HG02610 (cell line): Measurements from ENCODE around the gene SKIC2.

Experiments
- ATAC-seq: cut with Tn5 transposase; IDR thresholded peaks from one replicate; pipeline ENCODE4 v1.9.1; 2021; ENCODE audit warnings: mild to moderate bottlenecking, moderate library complexity; ENCODE audit not compliant: unreplicated experiment

Gene SKIC2

DNA sequence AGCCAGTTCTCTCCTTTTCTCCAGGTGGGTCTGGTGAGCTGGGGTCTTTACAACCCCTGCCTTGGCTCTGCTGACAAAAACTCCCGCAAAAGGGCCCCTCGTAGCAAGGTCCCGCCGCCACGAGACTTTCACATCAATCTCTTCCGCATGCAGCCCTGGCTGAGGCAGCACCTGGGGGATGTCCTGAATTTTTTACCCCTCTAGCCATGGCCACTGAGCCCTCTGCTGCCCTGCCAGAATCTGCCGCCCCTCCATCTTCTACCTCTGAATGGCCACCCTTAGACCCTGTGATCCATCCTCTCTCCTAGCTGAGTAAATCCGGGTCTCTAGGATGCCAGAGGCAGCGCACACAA is 13.8 kb upstream of the SKIC2 start:
- ATAC-seq, result no peak

DNA sequence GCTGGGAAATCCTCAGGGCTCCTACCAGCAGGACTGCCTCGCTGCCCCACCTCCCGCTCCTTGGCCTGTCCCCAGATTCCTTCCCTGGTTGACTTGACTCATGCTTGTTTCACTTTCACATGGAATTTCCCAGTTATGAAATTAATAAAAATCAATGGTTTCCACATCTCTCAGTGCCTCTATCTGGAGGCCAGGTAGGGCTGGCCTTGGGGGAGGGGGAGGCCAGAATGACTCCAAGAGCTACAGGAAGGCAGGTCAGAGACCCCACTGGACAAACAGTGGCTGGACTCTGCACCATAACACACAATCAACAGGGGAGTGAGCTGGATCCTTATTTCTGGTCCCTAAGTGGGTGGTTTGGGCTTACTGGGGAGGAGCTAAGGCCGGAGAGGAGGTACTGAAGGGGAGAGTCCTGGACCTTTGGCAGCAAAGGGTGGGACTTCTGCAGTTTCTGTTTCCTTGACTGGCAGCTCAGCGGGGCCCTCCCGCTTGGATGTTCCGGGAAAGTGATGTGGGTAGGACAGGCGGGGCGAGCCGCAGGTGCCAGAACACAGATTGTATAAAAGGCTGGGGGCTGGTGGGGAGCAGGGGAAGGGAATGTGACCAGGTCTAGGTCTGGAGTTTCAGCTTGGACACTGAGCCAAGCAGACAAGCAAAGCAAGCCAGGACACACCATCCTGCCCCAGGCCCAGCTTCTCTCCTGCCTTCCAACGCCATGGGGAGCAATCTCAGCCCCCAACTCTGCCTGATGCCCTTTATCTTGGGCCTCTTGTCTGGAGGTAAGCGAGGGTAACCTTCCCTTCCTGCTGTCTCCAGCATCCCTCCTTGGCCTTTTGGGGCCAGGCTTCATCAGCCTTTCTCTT is 13.2 kb upstream of the SKIC2 start, which contains the start of gene CFB:
Gene CFB (plus strand): TSS at position 589 of the 863 bp plus-strand sequence. CDS start 127 bp downstream, at position 716.
- ATAC-seq, result no peak

DNA sequence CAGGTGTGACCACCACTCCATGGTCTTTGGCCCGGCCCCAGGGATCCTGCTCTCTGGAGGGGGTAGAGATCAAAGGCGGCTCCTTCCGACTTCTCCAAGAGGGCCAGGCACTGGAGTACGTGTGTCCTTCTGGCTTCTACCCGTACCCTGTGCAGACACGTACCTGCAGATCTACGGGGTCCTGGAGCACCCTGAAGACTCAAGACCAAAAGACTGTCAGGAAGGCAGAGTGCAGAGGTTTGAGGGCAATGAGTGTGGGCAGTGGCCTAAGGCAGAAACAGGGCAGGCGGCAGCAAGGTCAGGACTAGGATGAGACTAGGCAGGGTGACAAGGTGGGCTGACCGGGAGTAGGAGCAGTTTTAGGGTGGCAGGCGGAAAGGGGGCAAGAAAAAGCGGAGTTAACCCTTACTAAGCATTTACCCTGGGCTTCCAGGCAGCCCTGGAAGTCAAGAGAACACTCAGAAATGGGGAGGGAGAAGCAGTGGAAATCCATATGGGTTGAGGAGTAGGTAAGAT is 12.5 kb upstream of the SKIC2 start:
- ATAC-seq, result no peak

DNA sequence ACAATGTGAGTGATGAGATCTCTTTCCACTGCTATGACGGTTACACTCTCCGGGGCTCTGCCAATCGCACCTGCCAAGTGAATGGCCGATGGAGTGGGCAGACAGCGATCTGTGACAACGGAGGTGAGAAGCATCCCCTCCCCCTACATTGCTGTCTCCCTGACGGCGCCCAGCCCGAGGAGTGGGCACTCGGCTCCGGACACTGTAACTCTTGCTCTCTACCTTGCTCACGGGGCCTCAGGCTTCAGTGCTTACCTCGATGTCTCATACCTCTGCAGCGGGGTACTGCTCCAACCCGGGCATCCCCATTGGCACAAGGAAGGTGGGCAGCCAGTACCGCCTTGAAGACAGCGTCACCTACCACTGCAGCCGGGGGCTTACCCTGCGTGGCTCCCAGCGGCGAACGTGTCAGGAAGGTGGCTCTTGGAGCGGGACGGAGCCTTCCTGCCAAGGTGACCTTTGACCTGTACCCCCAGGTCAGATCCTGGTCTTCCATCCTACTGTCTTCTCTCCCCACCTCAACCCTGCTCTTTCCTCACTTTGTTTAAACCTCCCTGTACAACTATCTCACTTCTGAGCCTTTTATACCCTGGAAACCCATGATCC is 11.8 kb upstream of the SKIC2 start:
- ATAC-seq, result no peak

DNA sequence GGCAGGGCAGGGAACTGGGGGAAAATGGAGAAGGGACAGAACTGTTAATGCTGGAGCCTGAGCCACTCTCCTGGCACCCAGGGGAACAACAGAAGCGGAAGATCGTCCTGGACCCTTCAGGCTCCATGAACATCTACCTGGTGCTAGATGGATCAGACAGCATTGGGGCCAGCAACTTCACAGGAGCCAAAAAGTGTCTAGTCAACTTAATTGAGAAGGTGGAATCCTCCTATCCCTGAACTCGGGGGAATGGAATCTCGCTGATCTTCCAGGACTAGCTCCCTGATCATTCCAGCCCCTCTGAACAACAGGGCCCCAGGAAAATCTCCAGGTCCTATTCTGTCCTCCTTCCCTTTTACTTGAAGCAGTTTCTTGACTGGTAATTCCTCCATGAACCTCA is 11.1 kb upstream of the SKIC2 start:
- no peak for ATAC-seq

DNA sequence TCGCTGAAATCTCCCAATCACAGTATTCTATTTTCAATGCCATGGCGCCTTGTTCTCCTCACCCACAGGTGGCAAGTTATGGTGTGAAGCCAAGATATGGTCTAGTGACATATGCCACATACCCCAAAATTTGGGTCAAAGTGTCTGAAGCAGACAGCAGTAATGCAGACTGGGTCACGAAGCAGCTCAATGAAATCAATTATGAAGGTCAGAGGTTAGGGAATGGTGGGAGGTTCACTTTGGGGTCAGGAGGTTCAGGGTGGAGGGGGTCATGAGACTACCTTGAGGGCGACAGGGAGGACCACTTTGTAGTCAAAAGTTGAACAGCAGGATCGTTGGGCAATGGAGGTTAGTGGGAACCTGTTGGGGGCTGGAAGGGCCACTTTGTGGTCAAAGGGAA is 10.7 kb upstream of the SKIC2 start:
- no peak for ATAC-seq

DNA sequence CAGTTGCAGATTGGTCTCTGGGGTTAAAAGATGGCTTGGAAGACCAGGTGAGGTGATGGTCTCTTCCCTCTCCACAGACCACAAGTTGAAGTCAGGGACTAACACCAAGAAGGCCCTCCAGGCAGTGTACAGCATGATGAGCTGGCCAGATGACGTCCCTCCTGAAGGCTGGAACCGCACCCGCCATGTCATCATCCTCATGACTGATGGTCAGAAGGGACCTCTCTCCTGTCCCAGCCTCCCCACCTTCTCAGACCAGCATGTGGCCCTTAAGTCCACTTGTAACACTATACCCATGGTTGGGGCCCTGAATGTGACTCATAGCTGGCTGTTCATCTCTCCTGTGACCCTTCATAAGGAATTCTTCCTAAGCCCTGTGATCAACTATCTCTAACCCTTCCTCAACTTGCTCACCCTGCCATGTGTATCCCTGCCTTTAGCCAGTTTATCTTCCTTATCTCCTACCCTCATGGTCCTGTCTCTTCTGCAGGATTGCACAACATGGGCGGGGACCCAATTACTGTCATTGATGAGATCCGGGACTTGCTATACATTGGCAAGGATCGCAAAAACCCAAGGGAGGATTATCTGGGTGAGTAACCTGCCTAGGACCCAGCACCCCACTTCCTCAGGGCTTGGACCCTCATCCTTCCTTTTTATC is 10.1 kb upstream of the SKIC2 start:
- no peak for ATAC-seq

DNA sequence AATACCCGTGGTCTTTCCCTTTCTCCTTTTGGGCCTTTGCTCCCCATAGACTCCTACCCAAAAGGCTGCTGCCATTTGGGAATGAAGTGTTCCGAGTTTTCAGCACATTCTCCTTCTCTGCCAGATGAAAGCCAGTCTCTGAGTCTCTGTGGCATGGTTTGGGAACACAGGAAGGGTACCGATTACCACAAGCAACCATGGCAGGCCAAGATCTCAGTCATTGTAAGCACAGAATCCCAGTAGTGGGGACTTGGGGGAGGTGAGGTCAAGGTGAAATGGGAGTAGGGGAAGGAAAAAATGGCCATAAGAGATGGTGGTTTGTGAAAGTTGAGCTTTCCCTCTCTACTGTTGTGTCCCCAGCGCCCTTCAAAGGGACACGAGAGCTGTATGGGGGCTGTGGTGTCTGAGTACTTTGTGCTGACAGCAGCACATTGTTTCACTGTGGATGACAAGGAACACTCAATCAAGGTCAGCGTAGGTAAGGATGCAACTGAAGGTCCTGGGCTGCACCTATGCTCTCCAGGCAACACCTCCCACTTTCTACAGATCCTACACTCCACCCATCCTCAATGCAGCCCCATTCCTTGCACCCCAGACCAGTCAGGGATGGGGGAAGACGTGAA is 8.9 kb upstream of the SKIC2 start:
- ATAC-seq, result no peak

DNA sequence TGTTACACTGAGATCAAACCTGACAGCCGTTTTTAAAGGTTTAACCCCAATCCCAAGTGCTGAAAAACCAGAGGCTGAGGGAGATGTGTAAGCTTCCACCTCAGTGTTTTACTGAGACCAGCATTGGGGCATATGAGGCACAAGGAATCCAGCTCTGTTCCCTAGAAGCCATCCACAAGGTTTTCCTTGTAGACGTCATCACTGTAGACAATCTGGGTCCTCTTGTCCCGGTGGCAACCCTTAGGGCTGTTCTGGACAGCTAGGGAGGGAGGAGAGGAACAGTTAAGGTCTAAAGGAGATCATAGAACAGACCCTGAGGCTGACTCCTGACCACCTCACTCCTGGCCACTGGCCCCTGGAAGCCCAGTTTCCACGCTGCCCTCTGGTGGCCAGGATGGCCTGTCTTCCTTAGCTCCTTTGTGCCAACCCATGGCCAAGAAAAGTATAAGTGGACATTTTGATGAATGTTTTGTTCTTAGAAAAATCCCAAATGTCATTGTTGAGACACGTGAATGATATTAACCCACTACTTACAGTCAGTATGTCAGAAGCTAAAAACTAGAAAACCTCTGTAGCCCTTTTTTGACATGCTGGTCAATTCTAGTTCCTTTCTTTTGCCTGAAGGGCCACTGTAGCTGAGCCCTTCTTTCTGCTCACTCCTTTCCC is 6.7 kb upstream of the SKIC2 start:
- no peak for ATAC-seq

DNA sequence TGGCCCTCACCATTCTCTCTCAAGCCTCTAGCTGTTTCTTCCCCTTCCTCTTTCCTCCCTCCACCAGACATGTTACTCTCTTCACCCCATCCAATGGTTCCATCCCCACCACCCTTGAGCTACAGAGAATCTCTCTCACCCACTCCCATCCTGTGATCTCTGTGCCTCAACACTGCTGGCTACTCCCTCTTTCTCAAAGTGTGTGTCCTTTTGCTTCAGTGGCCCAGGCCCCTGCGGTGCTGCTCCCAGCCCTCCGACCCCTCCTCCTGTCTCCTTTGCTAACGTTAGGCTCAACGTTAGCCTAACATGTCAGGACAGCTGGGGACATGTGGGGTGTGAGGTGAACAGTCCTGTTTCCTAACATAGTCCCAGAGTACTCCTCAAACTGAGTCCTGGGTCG is 6.1 kb upstream of the SKIC2 start:
- ATAC-seq, result no peak

DNA sequence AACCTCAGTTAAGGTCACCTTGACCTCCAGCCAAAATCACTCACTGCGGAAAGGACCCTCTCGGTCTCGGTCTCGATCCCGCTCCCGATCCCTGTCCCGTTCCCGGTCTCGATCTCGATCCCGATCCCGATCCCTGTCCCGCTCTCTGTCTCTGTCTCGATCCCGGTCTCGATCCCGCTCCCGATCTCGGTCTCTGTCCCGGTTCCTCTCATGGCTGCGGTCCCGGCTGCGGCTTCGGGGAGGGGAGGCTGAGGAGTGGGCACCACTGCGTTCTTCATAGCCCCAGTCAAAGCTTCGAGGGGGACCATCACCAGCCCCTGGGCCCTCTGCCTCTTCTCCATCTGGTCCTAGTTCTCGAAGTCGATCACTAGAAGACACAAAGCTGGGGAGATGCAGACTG is 4.5 kb upstream of the SKIC2 start:
- no peak for ATAC-seq

DNA sequence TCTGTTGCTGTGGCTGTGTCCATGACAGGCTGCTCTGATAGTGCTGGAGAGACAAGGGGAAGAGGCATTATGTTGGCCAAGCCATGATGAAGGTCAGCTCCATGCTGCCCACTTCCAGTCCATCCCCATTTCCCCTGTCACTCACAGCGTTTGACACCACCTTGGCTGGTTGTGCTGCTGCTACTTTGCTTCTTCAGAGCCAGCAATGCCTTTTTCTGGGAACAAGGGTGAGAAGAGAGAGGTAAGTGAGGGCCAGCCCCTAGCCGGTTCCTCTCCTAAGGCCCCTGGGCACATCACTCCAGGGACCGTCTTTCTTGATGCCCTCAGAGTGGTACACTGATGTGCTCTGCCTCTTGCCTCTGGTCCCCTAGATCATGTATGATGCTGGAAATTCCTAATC is 2.2 kb upstream of the SKIC2 start:
- ATAC-seq, result no peak

DNA sequence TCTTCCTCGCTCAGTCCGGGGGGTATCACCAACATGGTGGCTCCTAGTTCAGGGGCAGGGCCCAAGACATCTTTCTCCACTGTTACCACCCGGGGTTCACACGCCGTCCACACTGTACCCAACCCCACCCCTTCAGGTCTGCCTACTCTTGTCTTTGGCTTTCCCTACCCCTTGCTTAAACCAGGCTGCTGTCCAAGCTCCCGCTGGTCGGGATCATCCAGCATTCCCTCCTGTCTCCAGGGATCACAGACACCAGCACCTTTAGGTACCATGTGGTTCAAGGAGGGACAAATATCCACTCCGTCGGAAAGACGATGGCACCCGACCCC is 599 bp upstream of the SKIC2 start:
- ATAC-seq, result no peak

DNA sequence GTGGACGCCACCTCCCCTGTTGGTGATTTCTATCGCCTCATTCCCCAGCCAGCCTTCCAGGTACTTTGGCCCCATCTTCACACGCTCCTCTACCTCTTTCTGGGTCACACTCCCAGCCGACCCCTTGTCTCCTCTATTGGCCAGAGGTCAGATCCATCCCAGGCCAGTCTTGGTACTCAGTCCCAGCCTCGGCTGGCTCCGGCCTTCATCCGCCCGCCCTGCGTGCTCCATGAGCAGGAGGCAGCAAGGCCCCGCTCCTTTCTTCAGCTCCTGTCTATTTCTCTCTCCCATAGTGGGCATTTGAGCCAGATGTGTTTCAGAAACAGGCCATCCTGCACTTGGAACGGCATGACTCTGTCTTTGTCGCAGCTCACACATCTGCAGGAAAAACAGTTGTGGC is 2.6 kb downstream of the SKIC2 start:
- ATAC-seq, result no peak

DNA sequence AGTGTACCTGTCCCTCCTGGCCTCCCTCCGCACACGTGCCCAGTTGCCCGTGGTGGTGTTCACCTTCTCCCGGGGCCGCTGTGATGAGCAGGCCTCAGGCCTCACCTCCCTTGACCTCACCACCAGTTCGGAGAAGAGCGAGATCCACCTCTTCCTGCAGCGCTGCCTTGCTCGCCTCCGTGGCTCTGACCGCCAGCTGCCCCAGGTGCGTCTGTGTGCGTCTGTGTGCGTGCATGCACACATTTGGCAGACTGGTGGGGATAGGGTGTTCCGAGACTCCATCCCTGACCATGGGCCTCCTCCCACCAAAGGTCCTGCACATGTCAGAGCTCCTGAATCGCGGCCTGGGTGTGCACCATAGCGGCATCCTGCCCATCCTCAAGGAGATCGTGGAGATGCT is 4.9 kb downstream of the SKIC2 start:
- ATAC-seq, result no peak

DNA sequence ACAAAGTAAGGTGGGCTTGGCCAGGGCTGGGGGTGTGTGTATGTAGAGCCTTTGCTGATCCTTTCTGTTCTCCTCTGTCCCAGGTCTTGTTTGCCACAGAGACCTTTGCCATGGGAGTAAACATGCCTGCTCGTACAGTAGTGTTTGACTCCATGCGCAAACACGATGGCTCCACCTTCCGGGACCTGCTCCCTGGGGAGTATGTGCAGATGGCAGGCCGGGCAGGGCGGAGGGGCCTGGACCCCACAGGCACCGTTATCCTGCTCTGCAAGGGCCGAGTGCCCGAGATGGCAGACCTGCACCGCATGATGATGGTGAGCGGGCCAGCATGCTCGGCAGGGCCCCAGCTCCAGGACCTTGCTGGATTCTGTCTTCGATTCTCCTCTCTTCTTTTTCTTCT is 6.7 kb downstream of the SKIC2 start:
- ATAC-seq, result no peak

DNA sequence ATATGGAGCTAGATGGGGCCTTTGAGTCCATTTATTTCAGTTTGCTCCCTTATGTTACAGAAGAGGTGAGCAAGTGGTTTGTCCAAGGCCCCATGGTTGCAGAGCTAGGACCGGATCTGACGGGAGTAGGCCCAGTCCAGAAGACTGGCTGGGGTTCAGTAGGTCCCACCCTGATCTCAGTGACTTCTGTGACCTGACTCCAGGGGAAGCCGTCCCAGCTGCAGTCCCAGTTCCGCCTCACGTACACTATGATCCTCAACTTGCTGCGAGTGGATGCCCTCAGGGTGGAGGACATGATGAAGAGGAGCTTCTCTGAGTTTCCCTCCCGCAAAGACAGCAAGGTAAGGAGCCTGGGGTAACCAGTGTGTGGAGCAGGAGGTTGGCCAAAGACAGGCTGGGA is 7.5 kb downstream of the SKIC2 start:
- ATAC-seq, result no peak

DNA sequence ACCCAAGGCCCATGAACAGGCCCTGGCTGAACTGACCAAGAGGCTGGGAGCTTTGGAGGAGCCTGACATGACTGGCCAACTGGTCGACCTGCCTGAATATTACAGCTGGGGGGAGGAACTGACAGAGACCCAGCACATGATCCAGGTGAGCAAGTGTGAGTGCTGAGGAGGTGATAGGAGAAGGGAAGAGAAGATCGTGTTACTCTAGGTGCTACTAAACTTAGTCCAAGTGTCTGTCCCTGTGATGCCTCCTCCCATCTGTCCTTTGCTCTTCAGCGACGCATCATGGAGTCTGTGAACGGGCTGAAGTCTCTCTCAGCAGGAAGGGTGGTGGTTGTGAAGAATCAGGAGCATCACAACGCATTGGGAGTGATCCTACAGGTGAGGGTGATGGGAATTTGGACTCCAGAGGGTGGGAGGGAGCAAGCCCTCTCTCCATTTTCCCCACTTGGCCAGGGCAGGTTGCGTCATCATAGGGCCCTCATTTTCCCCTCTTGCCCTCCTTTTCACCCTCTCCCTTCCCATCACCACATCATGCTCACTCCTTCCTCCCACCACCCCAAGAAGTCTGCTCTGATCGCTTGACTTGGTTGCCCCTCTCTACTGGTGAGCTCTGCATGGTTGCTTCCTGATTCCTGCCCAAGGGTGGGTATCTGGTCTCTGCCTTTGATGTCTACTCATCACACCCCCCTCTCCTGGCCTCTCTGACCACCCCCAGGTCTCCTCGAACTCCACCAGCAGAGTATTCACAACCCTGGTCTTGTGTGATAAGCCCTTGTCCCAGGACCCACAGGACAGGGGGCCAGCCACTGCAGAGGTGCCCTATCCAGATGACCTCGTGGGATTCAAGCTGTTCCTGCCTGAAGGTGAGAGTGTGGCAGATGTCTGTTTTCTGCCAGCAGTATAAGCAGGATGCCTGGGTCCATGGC is 8.3 kb downstream of the SKIC2 start:
- no peak for ATAC-seq

DNA sequence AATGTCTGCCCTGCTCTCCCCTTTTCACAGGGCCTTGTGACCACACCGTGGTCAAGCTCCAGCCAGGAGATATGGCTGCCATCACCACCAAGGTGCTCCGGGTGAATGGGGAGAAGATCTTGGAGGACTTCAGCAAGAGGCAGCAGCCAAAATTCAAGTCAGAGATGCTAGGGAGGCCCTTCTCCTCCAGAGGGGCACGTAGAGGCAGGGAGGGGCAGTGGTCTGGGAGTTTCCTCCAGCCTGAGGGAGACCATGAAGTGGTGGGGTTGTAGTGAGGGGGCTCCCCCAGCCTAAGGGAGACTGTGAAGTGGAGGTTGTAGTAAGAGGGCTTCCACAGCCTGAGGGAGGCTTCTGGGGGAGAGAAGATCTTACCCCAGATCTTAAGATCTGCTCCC is 8.9 kb downstream of the SKIC2 start:
- no peak for ATAC-seq

DNA sequence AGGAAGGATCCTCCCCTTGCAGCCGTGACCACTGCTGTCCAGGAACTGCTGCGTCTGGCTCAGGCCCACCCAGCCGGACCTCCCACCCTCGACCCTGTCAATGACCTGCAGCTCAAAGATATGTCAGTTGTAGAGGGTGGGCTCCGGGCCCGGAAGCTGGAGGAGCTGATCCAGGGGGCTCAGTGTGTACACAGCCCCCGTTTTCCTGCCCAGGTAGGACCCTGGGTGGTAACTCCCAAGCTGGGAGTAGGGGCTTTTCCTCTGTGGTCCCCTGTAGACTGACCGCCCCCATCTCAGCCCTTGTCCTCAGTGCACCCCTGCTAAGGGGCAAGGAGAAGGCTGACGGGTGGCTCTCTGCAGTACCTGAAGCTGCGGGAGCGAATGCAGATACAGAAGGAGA is 9.4 kb downstream of the SKIC2 start:
- ATAC-seq, result no peak
